Activated T-helper 1 cell treated with anti-CD3 and anti-CD28 coated beads, Interleukin-12 subunit alpha, Interleukin-12 subunit beta, Interleukin-2, Interleukin-4 antibody, amounts not matched to agents 30 ng/mL and 10 ng/mL and 1 ng/mL, durations not matched to agents 14 hours and 24 hours and 36 hours (primary cell): ENCODE measurements around the gene ZNF574. TPM values are rescaled to one million over a fixed set of nuclear protein-coding genes. Genes with fewer than 3 reads are reported as not detected.

Source experiments
- DNase-seq: peaks from one replicate; pipeline ENCODE4 v3.0.0; 2021; ENCODE audit warnings: low spot score
- H3K27ac Mint-ChIP-seq: one replicate; pipeline ENCODE4 v1.8.0; 2021; ENCODE audit warnings: mild to moderate bottlenecking, mixed read lengths
- H3K27me3 Mint-ChIP-seq: one replicate; pipeline ENCODE4 v1.8.0; 2022; ENCODE audit warnings: mild to moderate bottlenecking, moderate library complexity, mixed read lengths; ENCODE audit not compliant: insufficient read depth
- H3K36me3 Mint-ChIP-seq: one replicate; pipeline ENCODE4 v1.8.0; 2021; ENCODE audit warnings: low read depth, mixed read lengths
- H3K4me1 Mint-ChIP-seq: one replicate; pipeline ENCODE4 v1.8.0; 2021; ENCODE audit warnings: low read depth, mixed read lengths
- H3K4me3 Mint-ChIP-seq: one replicate; pipeline ENCODE4 v1.8.0; 2021; ENCODE audit warnings: mild to moderate bottlenecking, moderate library complexity, mixed read lengths
- H3K9me3 Mint-ChIP-seq: one replicate; pipeline ENCODE4 v1.8.0; 2021; ENCODE audit warnings: mixed read lengths
- intact Hi-C: fragments of 100-400 bp; cut with micrococcal nuclease; formaldehyde crosslinking; loops from one replicate; pipeline ENCODE4 v1.15.1; 2024
- total RNA-seq: library from RNA; stranded (reverse); gene quantifications from 2 replicates; pipeline ENCODE4 v1.2.3, GENCODE V29; 2022

Gene ZNF574
- total RNA-seq, 1 donor from 2014 or later: 17.8 TPM

- DNase-seq: no peak
- Mint-ChIP-seq H3K36me3 (peaks cover 33% of the 10 kb centered on the region), H3K9me3 (no peaks in the 10 kb centered on the region), H3K27me3 (no peaks in the 10 kb centered on the region), H3K4me1 (peaks cover 48% of the 10 kb centered on the region), H3K27ac (peak overlapping the region; percentile 97), H3K4me3 (peak overlapping the region; percentile 78)
- intact Hi-C loops: loop anchor here (5.0 kb wide), 2 partner anchors 233 to 302 kb away; no protein-coding TSS in a partner anchor
These were observed 44.5 kb downstream of the ZNF574 start for GRCh38 chr19:42120276-42120980.

GRCh38 chr19:42121036-42121621 is 45.2 kb downstream of the ZNF574 start:
- no peaks in the 10 kb centered on the region for H3K9me3 Mint-ChIP-seq
- H3K4me3 Mint-ChIP-seq: peak overlapping the region; percentile 78
- H3K4me1 Mint-ChIP-seq: peaks cover 42% of the 10 kb centered on the region
- peak overlapping the region; percentile 97 for H3K27ac Mint-ChIP-seq
- no peak for DNase-seq
- peaks cover 30% of the 10 kb centered on the region for H3K36me3 Mint-ChIP-seq
- intact Hi-C loops: loop anchor here (5.0 kb wide), 2 partner anchors 234 to 301 kb away; no protein-coding TSS in a partner anchor
- no peaks in the 10 kb centered on the region for H3K27me3 Mint-ChIP-seq

- Mint-ChIP-seq H3K27me3 (no peaks in the 10 kb centered on the region), H3K9me3 (no peaks in the 10 kb centered on the region), H3K4me3 (peak overlapping the region; percentile 78), H3K4me1 (peaks cover 42% of the 10 kb centered on the region), H3K27ac (peak overlapping the region; percentile 97), H3K36me3 (peaks cover 28% of the 10 kb centered on the region)
- intact Hi-C loops: loop anchor here (1.0 to 5.0 kb wide), 6 partner anchors 13 to 301 kb away; partner anchors contain the start of genes DEDD2 and GSK3A
- DNase-seq: peak; percentile 74
These were observed 45.7 kb downstream of the ZNF574 start for GRCh38 chr19:42121656-42122069.

- DNase-seq: peak; percentile 42
- Mint-ChIP-seq H3K36me3 (peaks cover 33% of the 10 kb centered on the region), H3K4me3 (peak overlapping the region; percentile 78), H3K27ac (peak overlapping the region; percentile 97), H3K9me3 (no peaks in the 10 kb centered on the region), H3K27me3 (no peaks in the 10 kb centered on the region), H3K4me1 (peaks cover 47% of the 10 kb centered on the region)
- intact Hi-C loops: loop anchor here (1.0 to 5.0 kb wide), 7 partner anchors 9 to 299 kb away; partner anchors contain the start of genes DEDD2, GSK3A and POU2F2
These were observed 47.0 kb downstream of the ZNF574 start for GRCh38 chr19:42122691-42123607.

GRCh38 chr19:42123765-42124164 is 47.8 kb downstream of the ZNF574 start:
- DNase-seq: no peak
- Mint-ChIP-seq H3K36me3 (peaks cover 35% of the 10 kb centered on the region), H3K4me3 (peak overlapping the region; percentile 78), H3K9me3 (no peaks in the 10 kb centered on the region), H3K27me3 (no peaks in the 10 kb centered on the region), H3K27ac (peak overlapping the region; percentile 97), H3K4me1 (peaks cover 49% of the 10 kb centered on the region)
- intact Hi-C loops: loop anchor here (1.0 to 5.0 kb wide), 6 partner anchors 9 to 299 kb away; partner anchors contain the start of genes DEDD2, GSK3A and POU2F2

GRCh38 chr19:42124386-42124901 is 48.5 kb downstream of the ZNF574 start:
- Mint-ChIP-seq H3K4me3 (no peak overlapping the region), H3K9me3 (no peaks in the 10 kb centered on the region), H3K27ac (no peak overlapping the region), H3K27me3 (no peaks in the 10 kb centered on the region), H3K36me3 (peaks cover 33% of the 10 kb centered on the region), H3K4me1 (peaks cover 50% of the 10 kb centered on the region)
- intact Hi-C loops: loop anchor here (5.0 kb wide), 2 partner anchors 237 to 298 kb away; no protein-coding TSS in a partner anchor
- no peak for DNase-seq

GRCh38 chr19:42125536-42125935 is 49.6 kb downstream of the ZNF574 start:
- Mint-ChIP-seq H3K27ac (no peak overlapping the region), H3K9me3 (no peaks in the 10 kb centered on the region), H3K27me3 (no peaks in the 10 kb centered on the region), H3K4me3 (no peak overlapping the region), H3K36me3 (peaks cover 37% of the 10 kb centered on the region), H3K4me1 (peaks cover 60% of the 10 kb centered on the region)
- intact Hi-C loops: no loop called here
- DNase-seq: no peak

- intact Hi-C loops: no loop called here
- Mint-ChIP-seq H3K9me3 (no peaks in the 10 kb centered on the region), H3K27ac (peak overlapping the region; percentile 45), H3K36me3 (peaks cover 34% of the 10 kb centered on the region), H3K27me3 (no peaks in the 10 kb centered on the region), H3K4me1 (peaks cover 58% of the 10 kb centered on the region), H3K4me3 (no peak overlapping the region)
- no peak for DNase-seq
These were observed 50.6 kb downstream of the ZNF574 start for GRCh38 chr19:42126574-42126973.

- Mint-ChIP-seq H3K27ac (peak overlapping the region; percentile 57), H3K4me1 (peaks cover 61% of the 10 kb centered on the region), H3K9me3 (no peaks in the 10 kb centered on the region), H3K36me3 (peaks cover 20% of the 10 kb centered on the region), H3K4me3 (peak overlapping the region; percentile 93), H3K27me3 (no peaks in the 10 kb centered on the region)
- no peak for DNase-seq
- intact Hi-C loops: no loop called here
These were observed 53.7 kb downstream of the ZNF574 start for GRCh38 chr19:42129399-42130253.

- Mint-ChIP-seq H3K27ac (peak overlapping the region; percentile 57), H3K36me3 (peaks cover 19% of the 10 kb centered on the region), H3K4me3 (peak overlapping the region; percentile 93), H3K27me3 (no peaks in the 10 kb centered on the region), H3K9me3 (no peaks in the 10 kb centered on the region), H3K4me1 (peaks cover 61% of the 10 kb centered on the region)
- intact Hi-C loops: no loop called here
- no peak for DNase-seq
These were observed 54.2 kb downstream of the ZNF574 start for GRCh38 chr19:42130254-42130573.
